GM18873 (cell line): ENCODE data around the gene ANO10.

Experiments used
- ATAC-seq: cut with Tn5 transposase; IDR thresholded peaks from one replicate; pipeline ENCODE4 v1.9.1; 2021; ENCODE audit warnings: mild to moderate bottlenecking, moderate library complexity, moderate number of reproducible peaks; ENCODE audit not compliant: unreplicated experiment, low FRiP score

Gene ANO10

DNA sequence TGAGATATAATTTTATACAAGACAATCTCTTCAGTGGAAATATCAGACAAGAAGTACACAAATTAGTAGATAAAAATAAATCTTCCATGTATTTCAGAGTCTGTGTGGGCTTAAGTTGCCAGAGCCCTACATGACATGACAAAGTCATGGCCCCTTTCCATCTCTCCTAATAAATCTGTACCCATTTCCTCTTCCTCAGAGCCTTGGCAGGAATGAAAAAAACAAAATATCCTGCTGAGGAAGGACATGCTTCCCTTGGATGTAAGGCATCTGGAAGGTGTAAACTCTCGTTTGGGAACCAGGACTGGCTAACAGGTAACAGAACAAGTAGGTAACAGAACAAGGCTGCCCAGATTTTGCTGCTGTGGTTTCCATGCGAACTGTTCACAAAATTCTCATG, 187.4 kb downstream of the ANO10 start:
- no peak for ATAC-seq

DNA sequence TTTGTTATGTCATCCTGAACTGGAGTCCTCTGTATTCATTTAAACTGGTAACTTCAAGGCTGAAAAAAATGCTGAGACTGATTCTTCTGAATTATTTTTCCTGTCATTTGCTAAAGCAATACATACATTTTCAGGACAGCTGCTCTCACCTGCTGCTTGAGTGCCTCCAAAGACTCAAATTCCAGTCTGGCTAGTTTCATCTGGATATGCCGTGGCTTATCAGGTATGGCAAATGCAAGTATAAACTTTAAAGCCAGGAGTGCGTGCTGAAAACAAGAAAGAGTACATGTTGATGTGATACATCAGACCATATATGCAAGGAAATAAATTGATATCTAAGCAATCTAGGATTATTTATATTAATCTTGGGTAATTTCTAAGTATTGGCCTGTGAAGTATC, 189.3 kb downstream of the ANO10 start:
- ATAC-seq, result no peak

DNA sequence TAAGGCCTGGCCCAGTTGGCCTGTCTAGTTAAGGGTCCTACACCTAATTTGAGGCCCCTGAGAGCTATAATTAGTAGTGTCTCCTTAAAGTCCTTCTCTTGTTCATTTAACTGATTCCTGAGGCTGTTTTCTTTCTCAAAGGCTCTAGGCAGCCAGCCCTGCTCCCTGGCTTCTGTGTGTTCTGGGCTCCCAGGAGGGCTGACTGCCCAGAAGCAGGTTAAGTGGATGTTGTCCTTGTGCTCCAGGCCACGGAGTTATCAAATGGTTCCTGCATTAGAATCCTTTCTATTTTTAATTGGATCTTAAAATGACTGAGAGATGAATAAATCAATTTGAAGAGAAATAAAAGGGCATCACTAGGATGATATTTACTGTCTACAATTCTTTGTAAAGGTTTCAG, 195.4 kb downstream of the ANO10 start:
- no peak for ATAC-seq

DNA sequence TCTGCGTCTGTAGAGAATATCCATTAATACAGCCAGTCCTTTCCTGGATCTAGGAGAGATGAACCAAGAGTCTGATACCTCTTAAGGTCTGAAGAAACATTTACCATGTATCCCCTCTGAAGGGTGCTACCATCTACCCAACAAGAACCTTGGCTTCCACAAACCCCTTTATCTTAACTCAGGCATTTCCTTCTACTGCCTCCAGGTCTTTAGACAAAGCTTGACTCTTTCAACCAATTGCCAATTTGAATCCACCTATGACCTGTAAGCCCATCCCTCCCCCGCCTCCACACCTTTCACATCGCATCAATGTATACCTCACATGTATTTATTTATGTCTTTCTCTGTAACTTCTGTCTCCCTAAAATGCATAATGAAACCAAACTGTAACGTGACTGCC, 196.0 kb downstream of the ANO10 start:
- ATAC-seq, result no peak

DNA sequence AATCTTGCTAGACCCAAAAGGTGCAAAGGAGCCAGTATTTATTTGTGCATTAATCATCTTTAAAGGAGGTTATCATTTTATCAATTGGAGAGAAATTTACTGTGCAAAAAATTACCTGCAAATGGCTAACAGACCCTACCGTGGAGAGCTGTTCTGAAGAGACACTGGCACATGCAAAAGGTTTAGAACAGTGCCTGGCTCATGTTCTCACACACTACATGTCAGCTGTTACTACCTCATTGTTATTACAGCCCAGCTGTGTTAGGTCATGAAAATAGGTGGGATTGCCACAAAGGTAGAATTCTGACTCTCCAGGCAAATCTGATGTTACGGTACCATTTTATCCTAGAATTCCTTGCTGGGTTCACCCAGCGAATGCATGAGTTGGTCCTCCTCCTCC, 198.2 kb downstream of the ANO10 start:
- ATAC-seq, result no peak

DNA sequence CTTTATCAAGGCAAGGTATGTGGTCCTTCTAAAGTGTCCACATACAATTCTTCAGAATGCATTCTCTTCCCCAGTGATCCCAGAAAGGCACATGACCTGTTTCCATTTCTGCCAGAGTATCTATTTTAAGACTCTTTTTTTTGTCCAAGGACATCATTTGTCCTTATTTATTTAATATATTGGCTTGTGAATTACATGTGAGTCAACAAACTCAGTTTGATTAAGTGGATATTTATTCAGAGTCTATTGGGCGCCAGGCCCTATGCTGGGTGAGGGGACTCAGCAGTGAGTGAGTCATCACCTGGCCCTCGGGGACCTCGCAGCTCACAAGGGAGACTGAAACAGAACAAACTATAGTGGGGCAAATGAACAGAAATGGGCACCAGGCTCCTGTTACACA, 198.7 kb downstream of the ANO10 start:
- no peak for ATAC-seq

DNA sequence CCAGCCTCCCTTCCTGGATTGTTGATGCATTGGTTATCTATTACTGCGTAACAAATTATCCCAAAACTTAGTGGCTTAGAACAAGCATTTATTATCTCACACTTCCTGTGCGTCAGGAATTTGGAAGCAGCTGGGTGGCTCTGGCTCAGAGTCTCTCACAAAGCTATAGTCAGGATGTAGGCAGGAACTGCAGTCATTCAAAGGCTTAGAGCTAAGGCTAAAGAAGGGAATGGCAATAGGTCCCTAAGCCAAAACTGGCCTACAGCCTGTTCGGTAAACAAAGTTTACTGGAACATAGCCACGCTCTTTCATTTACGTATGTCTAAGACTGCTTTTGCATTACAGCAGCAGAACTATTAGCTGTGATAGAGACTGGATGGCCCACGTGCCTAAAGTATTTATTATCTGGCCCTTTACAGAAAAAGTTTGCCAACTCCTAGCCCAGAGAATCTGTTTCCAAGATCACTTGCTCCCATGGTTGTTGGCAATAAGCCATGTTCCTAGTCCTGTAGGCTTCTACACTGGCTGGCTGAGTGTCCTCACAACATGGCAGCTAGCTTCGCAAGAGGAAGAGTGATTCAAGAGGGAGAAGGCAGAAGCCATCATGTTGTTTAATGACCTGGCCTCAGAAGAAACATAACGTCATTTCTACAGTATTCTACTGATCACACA, 203.1 kb downstream of the ANO10 start:
- ATAC-seq, result no peak

DNA sequence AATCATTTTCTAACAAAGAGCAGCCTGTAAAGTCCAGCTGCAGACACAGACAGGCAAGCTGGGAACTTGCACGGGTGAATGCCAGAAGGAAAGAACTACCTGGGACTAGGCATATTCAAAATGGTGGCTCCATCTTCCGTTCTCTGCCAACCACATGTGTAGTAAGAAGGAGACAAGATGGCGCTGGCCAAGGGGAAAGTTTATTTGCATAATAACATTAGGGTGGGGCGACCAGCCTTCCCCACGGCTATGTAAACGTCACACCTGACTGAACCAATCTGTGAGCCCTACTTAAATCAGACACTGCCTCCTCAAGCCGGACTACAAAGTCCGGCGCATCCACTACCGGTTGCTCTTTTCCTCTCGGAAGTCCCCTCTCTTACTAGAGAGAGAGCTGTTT, 204.7 kb downstream of the ANO10 start:
- no peak for ATAC-seq

DNA sequence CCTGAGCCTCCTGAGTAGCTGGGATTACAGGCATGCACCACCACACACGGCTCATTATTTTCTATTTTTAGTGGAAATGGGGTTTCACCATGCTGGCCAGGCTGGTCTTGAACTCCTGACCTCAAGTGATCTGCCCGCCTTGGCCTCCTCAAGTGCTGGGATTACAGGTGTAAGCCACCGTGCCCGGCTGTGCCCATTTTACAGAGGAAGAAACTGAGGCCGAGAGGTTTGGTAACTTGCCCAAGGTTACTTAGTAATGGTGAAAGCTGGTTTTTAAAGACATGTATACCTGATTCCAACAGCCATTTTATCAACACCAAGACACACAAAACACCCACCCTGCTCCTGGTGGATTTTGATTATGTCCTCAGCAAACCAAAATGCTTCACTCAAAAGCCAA, 206.7 kb downstream of the ANO10 start:
- ATAC-seq, result no peak

DNA sequence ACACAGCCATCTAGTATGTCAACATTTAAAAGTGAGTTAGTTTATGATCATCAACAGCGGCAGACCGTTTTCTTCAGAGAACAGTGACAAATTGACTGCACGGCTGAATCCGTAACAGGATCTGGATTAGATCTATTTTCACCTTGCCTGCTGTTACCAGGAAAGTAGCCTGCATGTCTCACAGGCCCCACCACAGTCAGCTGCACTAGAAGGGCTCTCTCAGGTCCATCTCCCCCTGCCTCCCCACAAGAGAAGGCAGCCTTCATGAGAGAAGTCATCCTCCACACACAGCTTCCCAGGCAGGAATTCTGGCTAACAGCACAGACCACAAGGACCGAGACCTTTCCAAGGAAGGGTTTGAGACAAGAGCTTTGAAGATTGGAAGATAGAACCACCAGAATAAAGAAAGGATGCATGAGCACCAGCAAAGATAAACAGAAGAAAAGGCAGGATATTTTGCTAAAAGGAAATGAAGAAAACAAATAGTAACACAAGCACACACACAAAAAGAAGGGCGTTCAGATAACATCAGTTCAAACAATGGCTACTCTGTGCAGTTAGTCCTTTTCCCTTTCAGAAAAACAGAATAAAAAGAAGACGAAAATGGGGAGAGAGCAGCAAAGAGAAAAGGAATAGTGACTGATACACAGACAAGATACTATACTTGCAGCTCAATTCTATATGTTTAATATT, 208.0 kb downstream of the ANO10 start:
- no peak for ATAC-seq

DNA sequence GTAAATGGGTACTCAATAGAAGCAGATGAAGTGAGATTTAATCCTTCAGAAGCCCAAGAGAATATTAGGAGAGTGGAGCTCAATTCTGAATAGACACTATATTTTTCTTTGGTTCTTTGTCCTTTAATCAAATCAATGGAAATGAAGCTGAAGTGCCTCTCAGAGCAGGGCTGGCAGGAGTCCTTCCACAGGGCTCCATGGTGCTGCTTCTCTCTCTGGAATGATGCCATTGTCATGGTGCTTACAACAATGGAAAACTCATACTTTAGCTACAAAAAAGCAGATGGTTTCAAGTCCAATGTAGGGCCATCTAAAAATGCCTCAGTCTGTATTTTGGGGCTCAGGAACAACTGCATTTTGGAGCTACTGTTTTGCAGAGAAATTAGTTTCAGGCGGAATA, 210.4 kb downstream of the ANO10 start:
- no peak for ATAC-seq

DNA sequence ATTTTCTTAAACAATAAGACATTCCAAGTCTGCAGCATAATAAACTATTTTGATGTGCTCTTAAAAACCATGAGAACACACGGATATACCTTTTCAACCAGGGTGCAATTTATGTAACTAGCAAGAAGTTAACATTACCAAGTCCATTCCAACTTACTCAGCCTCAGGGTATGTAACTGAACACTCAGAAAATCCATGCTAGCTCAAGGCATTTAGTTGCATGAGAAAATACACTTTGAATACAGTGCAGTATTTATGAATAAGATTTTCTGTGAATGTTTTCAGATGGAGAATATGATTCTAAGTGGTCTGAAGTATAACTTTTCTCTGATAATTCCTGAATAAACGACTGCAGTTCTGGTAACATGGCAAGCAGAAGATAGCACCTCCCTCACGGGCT, 211.2 kb downstream of the ANO10 start:
- no peak for ATAC-seq

DNA sequence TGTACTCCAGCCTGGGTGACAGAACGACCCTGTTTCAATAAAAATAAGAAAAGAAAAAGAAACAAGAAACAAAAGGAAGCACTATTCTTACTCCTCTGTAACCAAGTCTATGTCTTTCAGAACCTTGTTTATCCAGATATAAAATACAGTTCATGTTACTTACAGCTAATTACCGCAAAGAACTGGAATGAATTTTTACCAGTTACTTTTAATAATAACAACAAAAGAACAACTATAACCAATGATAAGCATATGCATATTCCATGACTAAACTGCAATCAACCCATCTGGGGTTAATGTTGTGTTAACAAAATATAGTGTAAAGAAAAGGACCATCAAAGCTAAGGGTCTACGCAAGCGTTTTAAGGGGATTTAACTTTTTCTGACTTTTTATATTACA, 212.3 kb downstream of the ANO10 start:
- ATAC-seq, result no peak

DNA sequence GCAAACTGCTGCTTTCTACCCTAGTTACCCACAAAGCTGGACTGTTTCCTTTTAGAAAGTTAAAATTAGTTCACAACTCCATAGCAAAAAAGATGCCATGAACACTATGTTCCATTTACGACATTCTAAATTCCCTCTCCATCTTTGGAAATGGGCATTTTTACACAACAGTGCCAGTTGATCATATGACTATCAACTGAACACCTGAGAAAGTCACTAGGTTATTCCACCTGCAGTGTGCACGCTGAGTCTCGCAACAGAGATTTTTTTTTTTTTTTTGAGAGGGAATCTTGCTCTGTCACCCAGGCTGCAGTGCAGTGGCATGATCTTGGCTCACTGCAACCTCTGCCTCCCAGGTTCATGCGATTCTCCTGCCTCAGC, 215.2 kb downstream of the ANO10 start:
- ATAC-seq, result no peak

DNA sequence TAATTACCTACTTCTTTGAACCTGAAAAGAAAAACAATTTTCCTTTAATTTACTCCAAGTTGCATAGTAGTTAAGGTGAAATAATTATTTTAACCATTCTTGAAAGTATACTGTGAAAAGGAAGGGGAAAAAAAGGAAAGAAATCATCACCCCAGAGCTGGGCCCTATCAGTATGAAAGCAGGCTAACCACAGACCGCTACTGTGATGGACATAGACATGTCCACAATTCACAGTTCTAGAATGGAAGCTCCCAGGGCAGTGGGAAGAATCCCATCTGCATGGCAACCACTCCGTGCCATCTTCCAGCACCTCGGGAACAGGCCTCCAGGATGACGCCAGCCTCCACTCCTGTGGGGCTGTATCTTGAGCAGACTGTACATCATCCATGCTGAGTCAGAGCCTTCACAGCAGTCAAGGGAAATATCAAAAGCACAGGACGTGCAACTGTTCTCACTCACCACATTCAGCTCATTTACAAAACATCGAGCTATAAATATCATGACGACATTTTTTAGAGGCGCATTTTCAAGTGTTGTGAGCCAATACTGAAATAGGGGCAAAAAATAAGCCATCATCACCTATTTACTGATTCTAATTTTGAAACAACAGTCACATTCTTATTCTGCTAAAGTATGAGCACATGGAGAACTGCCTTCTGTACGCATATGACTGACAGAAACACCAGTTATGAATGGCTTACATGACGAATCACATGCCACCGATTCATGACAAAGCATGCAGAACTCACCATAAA, 215.7 kb downstream of the ANO10 start:
- no peak for ATAC-seq

DNA sequence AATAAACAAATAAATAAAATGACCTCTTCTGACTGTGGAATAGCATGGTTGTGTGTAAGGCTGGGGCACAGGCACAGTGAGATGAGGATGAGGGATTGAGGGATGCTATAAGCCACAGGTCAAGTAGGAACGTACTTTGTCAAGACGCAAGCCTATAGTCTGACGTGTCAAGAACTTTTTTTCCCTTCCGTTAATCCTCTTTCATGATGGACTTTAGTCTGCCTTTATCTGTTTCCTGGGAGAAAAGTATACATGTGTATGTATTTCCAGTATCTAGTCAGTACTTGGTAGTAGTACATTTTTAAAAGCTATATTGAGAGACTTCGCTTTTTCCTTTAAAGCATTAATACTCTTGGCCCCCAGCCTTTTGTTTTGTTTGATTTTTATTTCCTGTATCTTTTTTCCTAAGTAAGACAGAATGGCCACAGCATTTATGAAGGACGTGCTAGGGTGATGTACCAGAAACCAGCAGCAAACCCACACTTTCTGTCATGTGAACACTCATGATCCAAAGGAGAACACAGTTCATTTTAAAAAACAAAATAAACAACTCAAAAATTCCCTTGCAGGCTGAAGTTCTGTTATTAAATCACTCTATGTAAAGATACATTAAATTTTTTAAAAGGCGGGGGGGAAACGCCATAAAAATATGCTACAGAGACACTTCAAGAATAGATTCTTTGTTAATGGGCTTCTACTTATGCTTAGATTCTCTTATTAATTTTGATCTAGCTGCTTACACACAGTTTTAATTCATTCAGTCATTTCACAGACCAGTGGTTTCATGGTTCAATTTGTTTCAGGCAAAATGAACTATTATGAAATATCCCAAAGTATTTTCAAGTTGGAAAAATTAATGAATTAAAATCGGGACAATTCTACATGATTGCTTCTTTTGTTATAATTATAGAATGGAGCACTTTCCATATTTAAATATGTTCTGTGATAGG, 220.8 kb downstream of the ANO10 start:
- ATAC-seq, result no peak

DNA sequence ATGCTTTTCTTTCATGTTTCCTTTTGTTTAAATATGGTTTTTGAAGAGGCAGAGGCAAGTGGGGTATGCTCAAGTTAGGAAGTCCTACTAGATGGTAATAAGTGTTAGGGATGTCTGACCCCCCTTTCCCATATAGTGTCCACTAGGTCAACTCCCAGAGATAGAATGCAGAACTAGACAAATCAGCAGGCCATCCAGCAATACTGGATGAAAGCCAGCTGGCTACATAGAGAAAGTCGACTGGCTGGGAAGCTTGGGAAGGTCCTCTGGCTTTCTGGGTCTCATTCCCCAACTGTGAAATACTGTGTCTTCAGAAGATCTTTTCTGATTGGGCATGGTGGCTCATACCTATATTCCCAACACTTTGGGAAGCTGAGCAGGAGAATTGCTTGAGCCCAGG, 221.6 kb downstream of the ANO10 start:
- ATAC-seq, result no peak

DNA sequence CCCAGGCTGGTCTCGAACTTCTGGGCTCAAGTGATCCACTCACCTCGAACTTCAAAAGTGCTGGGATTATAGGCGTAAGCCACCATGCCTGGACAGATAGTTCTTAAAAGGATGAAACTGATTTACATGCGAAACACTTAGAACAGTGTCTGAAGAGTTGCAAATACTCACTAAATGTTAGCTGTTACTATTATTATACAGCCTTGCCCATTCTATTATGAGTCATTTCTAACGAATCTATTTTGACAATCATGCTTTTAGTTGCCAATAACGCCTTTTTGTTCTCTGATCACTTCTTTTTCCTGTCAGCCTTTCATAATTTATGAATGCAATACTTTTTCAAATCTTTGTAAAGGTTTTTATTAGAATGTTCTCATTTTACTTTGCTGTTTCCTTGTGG, 222.8 kb downstream of the ANO10 start:
- ATAC-seq, result no peak

DNA sequence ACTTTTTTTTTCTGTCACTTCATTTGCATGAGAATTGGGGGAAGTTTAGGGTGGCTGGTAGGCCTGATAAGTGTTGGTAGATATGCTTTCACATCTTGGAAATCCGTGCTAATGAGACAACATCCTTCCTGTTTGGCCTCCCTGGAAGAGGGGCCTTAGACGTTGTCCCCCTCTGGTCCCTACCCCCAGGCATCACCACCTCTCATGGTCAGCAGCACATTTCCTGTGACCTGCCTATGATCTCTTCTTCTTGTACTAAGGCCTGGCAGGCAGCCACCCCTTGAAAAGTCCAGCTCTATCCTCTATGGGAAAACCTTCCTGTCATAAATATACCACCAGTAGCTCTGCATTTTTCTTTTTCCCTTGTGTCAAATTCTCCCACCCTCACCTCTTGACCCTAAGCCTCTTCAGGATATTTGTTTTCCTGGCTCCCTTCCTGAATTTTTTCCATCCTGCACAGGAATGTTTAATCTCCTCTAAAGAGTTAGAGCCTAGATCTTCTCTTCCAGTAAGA, 227.7 kb downstream of the ANO10 start:
- ATAC-seq, result no peak

DNA sequence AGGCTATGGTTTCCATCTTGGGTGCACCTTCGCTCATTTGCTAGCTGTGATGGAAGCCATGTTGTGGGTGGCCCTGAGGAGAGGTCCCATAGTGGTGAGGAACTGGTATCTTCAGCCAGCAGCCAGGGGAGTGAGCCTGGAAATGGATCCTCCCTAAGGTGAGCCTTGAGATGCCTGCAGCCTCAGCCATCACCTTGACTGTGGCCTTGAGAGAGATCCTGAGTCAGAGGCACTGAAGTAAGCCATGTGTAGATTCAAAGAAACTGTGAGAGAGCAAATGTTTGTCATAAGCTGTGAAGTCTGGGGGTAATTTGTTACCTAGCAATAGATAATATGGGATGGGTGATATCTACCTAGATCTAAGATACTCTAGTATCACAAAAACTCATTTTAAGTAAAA, 230.2 kb downstream of the ANO10 start:
- ATAC-seq, result no peak

DNA sequence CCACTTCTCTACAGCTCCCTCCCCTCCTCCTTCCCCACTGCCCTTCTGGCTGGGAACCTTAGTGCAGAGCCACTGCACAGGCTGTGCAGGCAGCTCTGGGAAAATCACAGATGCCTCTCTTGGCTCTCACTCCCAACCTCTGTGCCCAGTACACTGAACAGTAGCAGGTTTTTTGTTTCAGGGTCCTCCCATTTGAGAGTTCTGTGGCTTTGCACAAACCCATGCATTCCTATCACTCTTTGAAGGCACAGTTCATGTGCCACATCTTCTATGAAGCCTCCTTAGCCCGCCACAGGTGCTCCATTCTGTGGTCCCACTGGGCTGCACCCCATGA, 231.6 kb downstream of the ANO10 start:
- ATAC-seq, result no peak
